GM21737 (cell line): Measurements from ENCODE around the gene DDIT3.
A peak's percentile ranks its signal among the peaks of the same experiment; 100 is the strongest.

Experiments
- ATAC-seq: cut with Tn5 transposase; IDR thresholded peaks from one replicate; pipeline ENCODE4 v1.9.1; 2021; ENCODE audit warnings: mild to moderate bottlenecking, moderate library complexity; ENCODE audit not compliant: unreplicated experiment

Gene DDIT3

DNA sequence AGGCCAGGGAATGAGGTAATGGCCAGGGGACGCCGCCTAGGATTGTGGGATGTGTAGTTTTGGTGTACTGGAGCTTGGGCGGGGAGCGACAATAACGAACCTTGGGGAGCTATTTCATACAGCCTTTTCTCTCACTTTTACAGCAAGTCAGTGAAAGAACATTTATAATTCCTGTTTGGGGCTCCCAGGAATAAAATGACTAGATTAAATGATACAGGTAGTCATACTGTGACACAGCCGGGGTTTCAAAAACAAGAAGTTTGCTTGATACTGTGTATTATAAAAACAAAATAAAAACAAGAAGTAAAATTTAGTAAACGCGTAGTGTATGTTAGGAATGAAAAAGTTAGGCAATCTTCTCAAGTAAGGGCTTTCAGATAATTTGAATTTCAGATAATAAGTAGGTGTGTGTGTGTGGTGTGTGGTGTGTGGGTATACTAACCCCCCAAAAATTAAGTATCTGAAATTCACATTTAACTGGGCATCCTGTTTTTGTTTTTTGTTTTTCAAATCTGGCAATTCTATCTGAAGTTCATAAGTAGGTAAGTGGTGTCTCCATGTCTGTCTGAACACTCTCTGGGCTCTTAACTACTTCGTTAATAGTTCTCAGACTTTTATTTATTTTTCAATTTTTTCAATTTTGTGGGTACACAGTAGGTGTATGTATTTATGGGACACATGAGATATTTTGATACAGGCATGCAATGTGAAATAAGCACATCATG lies 27.1 kb upstream of the DDIT3 start:
- no peak for ATAC-seq

DNA sequence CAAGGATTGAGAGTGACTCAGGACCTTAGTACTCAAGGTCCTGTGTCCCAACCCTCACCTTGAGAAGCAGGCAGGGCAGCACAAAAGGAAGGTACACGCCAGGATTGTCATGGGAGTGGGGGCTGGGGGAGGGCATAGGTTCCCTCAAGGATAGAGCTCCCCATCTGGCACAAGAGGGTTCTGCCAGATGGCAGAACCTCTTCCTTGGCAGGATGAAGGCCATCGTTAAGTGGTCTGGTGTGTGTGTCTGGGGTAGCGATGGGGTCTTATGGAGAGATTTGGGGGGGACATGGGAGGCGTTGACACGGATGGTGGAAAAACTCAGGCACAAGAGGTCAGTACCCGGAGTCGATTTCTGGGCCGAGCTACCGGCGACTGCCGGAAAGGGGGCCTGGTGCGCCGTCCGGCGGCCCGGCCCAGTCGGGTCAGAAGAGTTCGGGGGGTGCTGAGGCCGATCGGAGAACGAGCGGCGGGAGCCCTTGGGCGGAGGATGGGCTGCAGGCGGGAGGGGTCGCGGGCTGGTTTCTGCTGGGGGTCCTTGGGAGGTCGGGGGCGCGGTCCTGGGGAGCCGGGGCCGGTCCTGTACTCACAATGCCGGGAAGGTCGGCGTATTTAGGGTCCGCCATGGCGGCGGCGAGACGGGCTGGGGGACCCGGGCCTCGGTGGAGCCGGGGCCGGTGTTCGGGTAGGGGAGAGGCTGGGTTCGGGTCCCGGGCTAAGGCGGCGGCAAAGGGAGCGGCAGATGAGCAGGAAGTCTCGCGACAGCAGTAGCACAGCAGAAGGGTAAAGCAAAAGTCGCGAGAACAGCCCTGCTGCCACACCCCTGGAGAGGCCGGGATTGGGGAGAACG lies 26.3 kb upstream of the DDIT3 start, which contains the start of gene DCTN2:
DCTN2 (minus strand) TSS at position 755 of the 850 bp plus-strand sequence; CDS start at position 626, 129 bp downstream.
- ATAC-seq = peak; percentile 98

DNA sequence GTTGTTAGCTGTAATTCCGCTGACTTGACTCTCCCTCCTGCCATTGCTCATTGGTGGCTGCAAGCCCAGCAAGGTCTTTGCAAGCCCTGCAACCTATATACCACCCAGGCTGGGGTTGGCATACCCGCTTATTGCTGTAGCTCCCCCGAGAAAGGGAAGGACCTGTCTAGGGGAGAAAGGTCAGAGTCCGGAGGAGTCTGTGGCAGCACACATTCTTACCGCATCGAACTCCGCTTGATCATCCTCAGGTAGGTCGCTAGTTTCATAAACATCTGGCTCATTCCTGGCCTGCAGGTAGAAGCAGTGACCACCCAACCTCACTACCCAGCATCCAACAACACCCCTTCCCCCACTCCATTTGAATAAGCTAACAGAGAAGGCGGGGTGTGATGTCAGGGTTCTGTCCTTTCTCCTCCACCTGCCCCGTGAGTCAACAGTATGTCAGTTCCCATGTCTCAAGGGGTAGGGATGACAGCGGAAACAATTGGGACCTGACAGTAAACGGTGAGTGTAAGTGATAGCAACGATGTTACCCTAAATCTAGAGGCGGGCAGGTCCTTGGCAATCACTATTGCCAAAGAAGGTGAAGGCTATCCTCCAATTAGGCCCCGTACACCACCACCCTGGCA lies 25.6 kb upstream of the DDIT3 start:
- ATAC-seq = no peak

DNA sequence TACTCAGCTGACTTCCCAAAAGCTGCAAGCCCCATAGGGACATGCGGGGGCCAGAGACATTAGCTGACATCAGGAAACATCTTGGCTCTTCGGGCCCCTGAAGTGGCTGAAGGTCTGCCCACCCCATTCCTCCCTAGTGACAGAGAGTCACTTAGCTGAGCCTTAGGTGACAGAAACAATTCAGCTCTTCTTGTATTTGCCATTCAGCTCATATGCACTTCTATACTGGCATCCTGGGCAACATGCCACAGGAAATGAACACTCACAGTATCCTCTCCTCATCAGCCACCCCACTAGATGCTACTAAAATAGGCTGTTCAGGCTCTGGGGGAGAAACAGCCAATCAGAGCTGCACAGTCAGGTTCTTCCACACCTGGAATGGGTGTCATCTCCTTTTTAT lies 23.3 kb upstream of the DDIT3 start:
- no peak for ATAC-seq

DNA sequence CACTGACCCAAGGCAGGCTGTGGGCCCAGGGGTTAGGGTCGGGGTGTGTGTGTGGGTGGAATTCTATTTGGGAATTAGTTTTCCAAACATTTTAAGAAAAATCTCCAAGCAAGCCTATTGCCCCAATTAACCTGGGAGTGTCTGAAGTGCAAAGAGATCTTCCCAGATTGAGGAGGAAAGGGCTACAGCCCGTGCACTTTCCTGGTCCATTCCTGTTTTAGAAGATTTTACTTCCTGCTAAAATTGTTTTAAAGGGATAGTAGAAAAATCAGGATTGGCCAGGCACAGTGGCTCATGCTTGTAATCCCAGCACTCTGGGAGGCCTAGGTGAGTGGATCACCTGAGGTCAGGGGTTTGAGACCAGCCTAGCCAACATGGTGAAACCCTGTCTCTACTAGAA lies 21.4 kb upstream of the DDIT3 start:
- no peak for ATAC-seq

DNA sequence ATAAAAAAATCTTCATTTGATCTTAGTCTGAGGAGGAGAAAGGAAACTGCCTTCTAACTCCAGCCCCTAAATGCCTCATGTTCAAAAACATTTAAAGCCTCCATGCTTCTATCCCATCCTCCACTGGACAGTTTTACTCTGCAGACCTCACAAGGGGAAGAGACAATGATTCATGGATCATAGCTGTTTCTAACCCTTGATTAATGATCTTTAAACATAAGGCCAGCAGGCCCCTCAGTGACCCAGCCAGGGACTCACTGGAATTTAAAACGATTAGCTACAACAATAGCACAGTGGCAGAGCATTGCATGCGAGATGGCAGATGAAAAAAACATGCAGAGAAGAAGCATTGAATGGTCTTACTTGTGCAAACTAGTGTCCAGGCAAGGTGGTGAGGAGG lies 20.7 kb upstream of the DDIT3 start:
- ATAC-seq = no peak

DNA sequence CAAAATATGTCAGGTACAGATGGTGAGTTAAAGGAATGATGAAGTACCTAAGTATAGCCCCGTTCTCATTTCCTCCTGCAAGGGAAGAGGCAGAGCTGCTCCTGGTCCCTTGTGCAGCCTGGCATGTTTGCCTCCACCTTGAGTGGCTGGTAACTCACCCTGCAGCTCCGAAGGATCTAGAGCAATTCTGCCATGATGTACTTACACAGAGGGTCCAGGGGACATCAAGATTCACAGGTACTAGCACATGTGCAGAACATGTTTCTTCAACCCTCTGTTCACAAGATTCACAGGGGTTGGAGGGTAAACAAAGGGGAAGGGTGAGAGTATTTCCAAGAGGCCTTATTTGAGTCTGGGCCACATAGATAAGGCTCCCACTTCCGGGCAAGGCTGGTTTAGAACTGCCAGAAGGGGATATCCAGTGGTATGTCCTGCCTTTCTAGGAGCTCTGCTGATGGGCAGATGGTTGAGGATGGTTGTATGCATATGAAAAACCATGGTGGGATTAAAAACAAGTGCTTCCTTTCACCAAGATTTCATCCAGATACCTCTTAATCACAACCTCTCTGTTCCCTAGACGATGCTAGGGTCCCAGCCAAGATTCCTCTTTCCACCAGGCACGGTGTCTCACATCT lies 18.9 kb upstream of the DDIT3 start:
- ATAC-seq = no peak

DNA sequence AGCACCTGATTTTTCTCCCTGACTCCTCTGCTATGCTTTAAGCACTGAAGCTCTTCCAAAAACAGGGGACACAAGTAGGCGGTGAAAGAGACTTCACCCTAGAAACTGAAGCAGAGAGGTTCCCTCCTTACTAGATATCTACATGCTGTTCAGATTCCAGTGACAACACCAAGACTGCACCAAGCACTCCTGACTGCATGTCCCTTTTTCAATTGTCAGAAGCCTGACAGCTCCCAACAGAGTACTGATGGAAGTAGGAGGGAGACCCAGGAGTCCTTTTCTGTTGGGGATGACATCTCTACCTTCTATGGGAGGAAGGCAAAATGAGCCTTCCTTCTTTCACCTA lies 16.3 kb upstream of the DDIT3 start:
- no peak for ATAC-seq

DNA sequence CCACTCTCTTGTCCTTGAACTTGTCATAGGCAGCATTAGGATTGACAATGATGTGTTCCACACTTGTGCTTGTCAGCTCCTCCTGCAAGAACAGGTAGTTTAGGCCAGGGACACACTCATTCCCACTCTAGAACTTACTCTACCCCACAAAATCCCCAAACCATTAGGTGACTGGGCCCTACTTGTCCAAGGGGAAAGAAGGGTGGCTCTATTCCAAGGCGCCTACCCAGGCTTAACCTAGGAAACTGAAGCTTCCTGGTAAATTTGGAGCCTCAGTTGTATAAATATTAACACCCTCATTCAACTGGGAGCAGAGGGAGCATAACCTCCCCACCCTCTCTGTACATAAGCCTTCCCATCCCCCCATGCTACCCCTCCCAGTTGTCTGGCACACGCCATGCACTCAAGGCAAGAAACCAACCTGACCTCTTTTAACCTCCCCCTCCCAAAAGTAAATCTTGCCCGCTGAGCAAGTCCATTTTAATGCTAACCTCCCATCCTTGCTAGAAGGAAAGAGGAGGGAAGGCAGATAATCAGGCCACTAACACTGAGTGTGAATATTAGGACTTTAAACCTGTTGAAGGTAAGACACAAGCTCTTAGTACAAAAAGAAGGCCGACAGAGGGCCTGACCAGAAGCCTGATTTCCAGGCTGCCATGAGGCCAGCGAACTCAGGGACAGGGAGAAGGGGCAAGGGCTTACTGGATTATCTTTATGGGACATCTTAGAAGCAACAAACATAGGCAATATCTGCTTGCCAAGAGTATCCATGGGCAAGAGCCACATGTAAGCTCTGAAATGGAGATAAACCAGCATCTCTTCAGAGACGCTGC lies 15.7 kb upstream of the DDIT3 start:
- no peak for ATAC-seq

DNA sequence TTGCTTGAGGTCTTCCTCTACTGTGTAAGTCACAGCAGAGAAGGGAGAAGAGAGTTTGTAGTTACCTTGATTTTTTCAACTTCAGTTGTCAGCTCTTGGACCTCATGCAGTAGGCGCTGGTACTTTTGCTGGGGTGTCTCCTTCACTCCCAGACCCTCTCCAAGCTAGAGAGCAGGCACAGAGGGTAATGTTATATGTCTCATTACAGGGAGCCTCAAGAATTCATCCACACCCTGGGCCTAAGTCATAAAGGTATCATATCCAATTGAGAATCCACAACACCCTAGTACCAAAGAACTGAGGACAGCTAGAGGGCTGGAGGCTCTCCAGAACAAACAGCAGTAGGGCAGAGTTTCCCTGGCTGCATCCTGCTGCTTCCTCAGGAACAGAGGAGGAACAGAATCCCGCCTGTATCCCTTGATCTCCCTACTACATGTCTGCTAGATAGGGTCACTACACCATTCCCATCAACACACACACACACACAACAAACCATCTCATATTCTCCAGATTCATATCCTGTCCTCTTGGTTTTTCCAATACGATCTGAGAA lies 14.8 kb upstream of the DDIT3 start:
- ATAC-seq = no peak

DNA sequence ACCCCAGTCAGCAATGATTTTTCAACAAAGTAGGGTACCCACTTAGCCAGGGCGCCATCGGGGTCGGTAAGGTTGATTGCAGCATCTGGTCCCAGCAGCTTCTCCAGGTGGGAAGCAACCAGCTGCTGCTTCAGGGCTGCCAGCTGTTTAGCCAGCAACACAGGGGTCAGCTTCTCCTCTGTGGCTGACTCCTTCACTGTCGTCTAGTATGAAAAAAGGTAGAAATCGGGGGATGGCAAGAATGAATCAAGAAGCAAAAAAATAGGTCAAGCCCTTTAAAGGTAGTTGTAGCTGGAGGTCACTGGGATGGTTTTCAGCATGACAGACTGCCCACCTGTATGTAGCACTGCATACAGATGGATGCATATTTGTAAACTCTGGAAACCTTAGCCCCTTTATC lies 13.9 kb upstream of the DDIT3 start:
- no peak for ATAC-seq

DNA sequence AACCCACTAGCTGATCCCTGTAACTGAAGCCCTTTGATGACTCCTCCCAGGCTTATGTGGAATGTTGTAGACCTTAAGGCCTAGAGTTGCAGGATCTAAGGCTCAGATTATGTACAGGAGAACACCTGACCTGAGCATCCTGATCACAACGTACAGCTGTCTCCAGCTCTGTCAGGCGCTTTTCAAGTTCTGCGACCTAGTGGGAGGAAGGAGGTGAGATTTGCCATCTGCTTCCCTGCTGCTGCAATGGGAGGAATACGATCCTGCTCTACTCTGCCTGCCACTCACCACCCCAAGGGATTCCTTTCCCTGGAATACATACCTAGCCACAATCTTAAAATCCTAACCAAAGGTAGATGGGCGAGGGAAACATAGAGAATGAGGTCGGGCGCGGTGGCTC lies 12.8 kb upstream of the DDIT3 start:
- no peak for ATAC-seq

DNA sequence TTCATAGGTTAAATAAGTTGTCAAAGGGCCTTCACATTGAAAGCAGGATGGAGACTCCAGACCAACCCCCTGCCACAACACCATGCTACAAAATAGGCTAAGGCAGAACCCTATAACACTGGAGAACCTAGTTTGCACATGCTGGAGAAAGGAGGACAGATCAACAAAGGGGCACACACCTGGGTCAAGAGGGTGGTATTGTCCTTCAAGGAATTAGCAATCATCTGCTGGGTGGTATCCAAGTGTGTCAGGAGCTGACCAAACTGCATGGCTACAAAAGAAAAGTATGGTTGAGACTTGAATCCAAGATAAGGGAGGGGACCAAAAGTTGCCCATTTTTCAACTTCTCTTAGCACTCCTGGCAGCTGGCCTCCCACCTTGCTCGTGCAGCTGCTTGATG lies 11.5 kb upstream of the DDIT3 start:
- ATAC-seq = no peak

DNA sequence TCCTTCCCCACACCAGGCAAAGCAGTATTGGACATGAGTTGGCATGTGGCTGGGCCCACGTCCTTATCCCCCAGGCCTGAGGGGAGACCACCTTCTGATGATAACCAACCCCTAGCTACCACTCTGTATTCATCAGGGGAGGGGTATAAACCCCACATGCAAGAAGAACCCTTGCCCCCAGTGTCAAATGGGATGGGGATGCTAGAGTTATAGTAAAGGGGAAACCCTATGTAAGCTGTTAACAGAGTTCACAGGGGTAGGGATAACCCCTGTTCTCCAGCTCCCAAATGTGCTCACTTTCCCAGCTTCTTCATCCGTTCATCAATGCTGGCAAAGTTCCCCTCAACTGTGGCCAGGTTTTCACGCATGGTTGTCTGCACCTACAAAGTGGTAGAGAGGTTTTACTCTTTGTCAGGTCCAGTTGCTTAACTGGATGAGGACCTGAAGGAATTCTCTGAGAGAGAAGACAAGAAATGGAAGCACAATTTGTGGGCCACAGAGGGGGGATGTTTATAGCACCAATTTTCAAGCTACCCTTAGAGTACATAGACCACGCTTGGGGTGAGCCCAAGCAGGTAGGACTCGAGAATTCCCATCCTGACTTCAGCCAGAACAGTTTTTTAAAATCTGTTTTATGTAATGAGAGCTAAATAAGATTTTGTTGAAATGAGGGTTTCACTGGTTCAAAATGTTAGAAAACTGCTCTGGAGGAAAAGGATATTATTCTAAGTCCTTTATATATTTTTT lies 10.3 kb upstream of the DDIT3 start:
- ATAC-seq = no peak

DNA sequence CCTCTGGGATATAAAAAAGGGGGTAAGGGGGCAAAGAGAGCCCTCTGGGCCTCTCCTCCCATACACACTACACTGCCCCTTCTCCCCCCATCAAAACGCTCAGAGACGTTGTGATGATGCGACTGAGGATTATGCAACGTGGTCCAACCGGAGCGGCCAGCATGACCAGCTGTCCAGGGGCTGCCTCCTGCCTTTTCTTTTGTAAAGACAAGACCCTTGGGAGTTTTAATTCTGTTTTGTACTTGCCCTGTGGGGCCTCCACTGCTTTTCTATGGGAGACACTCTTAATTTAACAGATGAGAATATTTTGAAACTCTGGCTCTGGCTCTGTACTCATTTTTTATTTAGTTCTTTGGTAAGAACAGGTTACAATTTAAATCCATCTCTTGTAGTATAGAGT lies 9.5 kb upstream of the DDIT3 start:
- no peak for ATAC-seq

DNA sequence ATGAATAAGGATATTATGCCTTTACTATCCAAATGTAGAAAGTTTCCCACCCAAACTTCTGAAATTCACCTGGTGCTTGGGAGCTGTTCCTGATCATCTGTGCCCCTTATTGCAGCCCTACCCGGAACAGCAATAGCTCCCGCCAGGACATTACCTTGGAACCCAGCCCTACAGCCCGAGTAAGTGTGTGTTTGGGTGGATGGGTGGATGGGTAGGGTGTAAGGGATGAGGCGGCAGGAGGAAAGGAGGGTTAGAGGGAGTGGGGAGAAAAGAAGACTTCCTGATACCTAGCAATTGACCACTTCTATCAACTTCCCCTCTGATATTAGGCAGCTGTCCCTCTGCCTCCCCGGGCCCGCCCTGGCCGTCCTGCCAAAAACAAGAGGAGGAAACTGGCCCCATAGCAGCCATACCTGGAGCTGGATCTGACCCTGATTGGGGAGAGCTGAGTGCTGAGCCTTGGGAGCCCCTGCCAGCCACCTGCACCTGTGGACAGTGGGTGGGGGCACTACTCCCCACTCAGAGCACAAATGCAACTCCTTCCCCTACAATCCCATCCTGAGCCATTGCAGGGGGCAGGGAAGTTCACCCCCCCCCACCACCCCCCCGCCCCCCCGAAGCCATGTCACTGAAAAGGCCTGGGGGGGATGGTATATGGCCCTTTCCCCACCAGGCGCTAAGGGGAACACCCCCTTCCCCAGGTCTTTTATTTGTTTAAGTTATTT lies 8.7 kb upstream of the DDIT3 start:
- no peak for ATAC-seq

DNA sequence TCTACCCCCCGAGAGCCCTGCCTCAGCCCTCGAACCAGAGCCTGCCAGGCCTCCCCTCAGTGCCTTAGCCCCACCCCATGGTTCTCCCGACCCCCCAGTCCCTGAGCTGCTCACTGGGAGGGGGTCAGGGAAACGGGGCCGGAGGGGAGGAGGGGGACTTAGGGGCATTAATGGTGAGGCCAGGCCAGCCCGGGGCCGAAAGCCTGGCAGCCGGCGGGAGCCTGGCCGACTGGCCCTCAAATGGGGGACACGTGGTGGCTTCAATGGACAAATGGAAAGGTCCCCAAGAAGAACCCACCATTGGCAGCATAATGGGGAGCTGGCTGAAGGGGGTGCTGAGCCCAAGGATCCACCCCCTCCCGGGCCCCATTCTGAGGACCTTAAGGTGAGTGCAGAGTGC lies 7.9 kb upstream of the DDIT3 start:
- ATAC-seq = no peak

DNA sequence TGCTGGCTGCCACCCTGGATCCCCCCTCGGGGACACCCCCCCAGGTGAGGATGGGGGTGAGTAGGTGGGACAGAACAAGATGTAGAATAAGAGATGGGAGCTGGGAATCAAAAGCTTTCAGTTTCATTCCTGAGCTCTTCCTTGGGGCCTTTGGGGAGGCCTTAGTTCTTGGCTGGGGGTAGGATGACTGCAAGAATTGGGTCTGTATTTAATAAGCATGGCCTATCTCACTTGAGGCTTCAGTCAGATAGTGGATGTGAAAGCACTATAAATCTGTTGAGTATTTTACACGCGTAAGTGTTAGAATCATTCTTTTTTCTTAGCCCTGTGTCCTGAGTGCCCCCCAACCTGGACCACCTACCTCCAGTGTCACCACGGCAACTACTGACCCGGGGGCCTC lies 6.9 kb upstream of the DDIT3 start:
- no peak for ATAC-seq
